KMS-11 (cell line): ENCODE results near the gene PRUNE2.

ENCODE experiments used
- H2AFZ ChIP-seq: fragments of 200-600 bp; sonication (generic); 2 replicates; pipeline ENCODE4 v1.6.1; 2016; ENCODE audit warnings: antibody characterized with exemption, mixed run types, low read depth
- H3K27ac ChIP-seq: fragments of 200-600 bp; sonication (generic); 2 replicates; pipeline ENCODE4 v1.6.1; 2016; ENCODE audit warnings: mild to moderate bottlenecking, mixed run types
- H3K27me3 ChIP-seq: fragments of 200-600 bp; sonication (generic); 2 replicates; pipeline ENCODE4 v1.6.1; 2017; ENCODE audit warnings: mild to moderate bottlenecking, low read depth, mixed run types, moderate library complexity; ENCODE audit not compliant: insufficient read depth
- H3K36me3 ChIP-seq: fragments of 200-600 bp; sonication (generic); 2 replicates; pipeline ENCODE4 v1.6.1; 2017; ENCODE audit warnings: mild to moderate bottlenecking, mixed run types; ENCODE audit not compliant: insufficient read depth
- H3K4me1 ChIP-seq: fragments of 200-600 bp; sonication (generic); 2 replicates; pipeline ENCODE4 v1.6.1; 2016; ENCODE audit warnings: mild to moderate bottlenecking, low read depth, mixed run types; ENCODE audit not compliant: poor library complexity, severe bottlenecking
- H3K4me2 ChIP-seq: fragments of 200-600 bp; sonication (generic); 2 replicates; pipeline ENCODE4 v1.7.0; 2016; ENCODE audit warnings: mild to moderate bottlenecking, mixed run types
- H3K4me3 ChIP-seq: fragments of 200-600 bp; sonication (generic); IDR thresholded peaks from 2 replicates; pipeline ENCODE4 v1.6.1; 2017; ENCODE audit warnings: low read depth, low read length, mixed read lengths; ENCODE audit not compliant: insufficient read depth
- H3K79me2 ChIP-seq: fragments of 200-600 bp; sonication (generic); 2 replicates; pipeline ENCODE4 v1.6.1; 2016; ENCODE audit warnings: low read depth, mixed run types; ENCODE audit not compliant: insufficient read depth
- H3K9ac ChIP-seq: fragments of 200-600 bp; sonication (generic); 2 replicates; pipeline ENCODE4 v1.6.1; 2016; ENCODE audit warnings: mild to moderate bottlenecking, mixed run types
- H4K20me1 ChIP-seq: fragments of 200-600 bp; sonication (generic); 2 replicates; pipeline ENCODE4 v1.6.1; 2016; ENCODE audit warnings: mild to moderate bottlenecking, mixed run types; ENCODE audit not compliant: insufficient read depth
- TF ChIP-seq, protein P1 (sequence below): fragments of 200-600 bp; sonication (generic); conservative IDR thresholded peaks from 2 replicates; pipeline ENCODE4 v1.6.1; 2017; ENCODE audit warnings: low read depth, mild to moderate bottlenecking, antibody characterized with exemption, low read length, moderate library complexity, mixed read lengths

Gene PRUNE2

DNA sequence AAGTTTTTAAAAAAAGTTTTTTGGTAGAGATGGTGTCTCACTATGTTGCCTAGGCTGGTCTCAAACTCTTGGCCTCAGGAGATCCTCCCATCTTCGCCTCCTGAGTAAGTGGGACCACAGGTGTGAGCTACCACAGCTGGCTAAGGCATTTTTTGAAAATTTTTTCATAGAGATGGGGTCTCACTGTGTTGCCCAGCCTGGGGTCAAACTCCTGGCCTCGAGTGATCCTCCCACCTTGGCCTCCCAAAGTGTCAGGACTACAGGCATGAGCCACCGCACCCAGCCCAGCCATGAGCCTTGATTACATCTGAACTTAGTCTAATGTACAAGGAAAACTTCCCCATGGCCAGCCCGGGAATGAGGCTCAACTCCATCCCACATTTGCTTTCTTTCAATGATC, 219.2 kb downstream of the PRUNE2 start:
- no peak overlapping the region for H3K27ac ChIP-seq
- no peak overlapping the region for H3K4me3 ChIP-seq
- no peaks in the 10 kb centered on the region for H3K79me2 ChIP-seq
- no peaks in the 10 kb centered on the region for H4K20me1 ChIP-seq
- H2AFZ ChIP-seq = no peak overlapping the region
- H3K36me3 ChIP-seq = no peaks in the 10 kb centered on the region
- H3K4me2 ChIP-seq = no peak overlapping the region
- no peaks in the 10 kb centered on the region for H3K4me1 ChIP-seq
- TF ChIP-seq, protein P1, sequence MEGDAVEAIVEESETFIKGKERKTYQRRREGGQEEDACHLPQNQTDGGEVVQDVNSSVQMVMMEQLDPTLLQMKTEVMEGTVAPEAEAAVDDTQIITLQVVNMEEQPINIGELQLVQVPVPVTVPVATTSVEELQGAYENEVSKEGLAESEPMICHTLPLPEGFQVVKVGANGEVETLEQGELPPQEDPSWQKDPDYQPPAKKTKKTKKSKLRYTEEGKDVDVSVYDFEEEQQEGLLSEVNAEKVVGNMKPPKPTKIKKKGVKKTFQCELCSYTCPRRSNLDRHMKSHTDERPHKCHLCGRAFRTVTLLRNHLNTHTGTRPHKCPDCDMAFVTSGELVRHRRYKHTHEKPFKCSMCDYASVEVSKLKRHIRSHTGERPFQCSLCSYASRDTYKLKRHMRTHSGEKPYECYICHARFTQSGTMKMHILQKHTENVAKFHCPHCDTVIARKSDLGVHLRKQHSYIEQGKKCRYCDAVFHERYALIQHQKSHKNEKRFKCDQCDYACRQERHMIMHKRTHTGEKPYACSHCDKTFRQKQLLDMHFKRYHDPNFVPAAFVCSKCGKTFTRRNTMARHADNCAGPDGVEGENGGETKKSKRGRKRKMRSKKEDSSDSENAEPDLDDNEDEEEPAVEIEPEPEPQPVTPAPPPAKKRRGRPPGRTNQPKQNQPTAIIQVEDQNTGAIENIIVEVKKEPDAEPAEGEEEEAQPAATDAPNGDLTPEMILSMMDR = no peak
- no peaks in the 10 kb centered on the region for H3K27me3 ChIP-seq
- H3K9ac ChIP-seq = no peak overlapping the region

DNA sequence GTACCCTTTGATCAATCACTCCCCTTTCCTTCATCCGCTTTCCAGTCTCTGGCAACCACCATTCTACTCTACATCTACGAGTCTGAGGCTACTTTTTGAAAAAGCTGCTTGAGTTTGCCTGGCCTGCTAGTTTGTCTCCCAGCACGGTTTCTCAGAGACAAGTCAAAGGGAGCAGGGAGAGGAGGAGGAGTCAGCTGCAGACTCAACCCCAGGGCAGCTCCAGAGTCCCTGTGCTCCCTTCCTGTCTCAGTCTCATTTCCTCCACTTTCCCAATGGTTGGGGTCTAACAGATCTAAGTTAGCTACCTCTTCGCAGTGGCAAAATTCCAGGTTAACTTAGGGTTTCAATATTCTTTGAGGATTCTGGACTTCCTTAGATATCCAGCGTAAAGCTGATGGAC, 221.7 kb downstream of the PRUNE2 start:
- Histone ChIP-seq H3K4me1 (peaks cover 13% of the 10 kb centered on the region), H2AFZ (no peak overlapping the region), H3K4me2 (no peak overlapping the region), H3K79me2 (no peaks in the 10 kb centered on the region), H3K9ac (no peak overlapping the region), H4K20me1 (no peaks in the 10 kb centered on the region), H3K27ac (no peak overlapping the region), H3K36me3 (no peaks in the 10 kb centered on the region), H3K4me3 (no peak overlapping the region), H3K27me3 (no peaks in the 10 kb centered on the region)
- TF ChIP-seq, protein P1 = no peak

DNA sequence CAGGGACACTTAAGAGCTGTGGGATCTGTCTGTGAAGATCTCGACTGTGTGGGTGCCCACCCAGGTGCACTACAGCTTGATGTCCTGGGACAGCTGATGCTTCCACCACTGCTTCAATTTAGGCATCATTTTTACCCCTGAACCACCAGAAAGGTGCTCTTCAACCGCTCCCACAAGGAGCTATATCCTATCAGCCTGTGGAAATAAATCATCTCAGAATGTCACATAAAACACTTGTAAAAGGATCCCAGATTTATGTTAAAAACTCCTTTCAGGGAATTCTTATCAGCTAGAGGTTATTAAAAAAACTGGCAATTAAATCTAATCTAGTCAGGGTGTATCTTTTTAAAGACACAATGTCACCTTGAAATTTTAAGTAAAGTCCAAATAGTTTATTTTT, 224.4 kb downstream of the PRUNE2 start:
- Histone ChIP-seq H2AFZ (peak overlapping the region; percentile 42), H3K36me3 (no peaks in the 10 kb centered on the region), H3K27ac (no peak overlapping the region), H4K20me1 (no peaks in the 10 kb centered on the region), H3K4me3 (no peak overlapping the region), H3K79me2 (no peaks in the 10 kb centered on the region), H3K4me2 (peak overlapping the region; percentile 40), H3K27me3 (no peaks in the 10 kb centered on the region), H3K4me1 (peaks cover 13% of the 10 kb centered on the region), H3K9ac (no peak overlapping the region)
- TF ChIP-seq, protein P1 = no peak

DNA sequence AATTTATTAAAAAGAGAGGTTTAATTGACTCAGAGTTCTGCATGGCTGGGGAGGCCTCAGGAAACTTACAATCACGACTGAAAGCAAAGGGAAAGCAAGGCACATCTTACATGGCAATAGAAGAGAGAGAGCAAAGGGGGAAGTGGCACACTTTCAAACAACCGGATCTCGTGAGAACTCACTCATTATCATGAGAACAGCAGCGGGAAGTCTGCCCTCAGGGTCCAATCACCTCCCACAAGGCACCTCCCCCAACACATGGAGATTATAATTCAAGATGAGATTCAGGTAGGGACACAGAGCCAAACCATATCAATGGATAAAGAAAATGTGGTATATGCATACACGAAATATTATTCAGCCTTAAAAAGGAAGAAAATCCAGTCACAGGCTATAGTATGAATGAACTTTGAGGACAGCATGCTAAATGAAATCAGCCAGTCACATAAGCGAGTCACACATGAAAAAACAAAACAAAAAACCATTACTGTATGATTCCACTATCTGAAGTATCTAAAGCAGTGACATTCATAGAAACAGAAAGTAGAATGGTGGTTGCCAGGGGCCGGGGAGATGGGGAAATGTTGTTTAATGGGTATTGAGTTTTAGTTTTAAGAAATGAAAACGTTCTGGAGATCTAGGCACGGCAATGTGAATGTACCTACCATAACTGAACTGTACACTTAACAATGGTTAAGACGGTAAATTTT, 225.0 kb downstream of the PRUNE2 start:
- no peak overlapping the region for H3K4me3 ChIP-seq
- H3K4me2 ChIP-seq = peak overlapping the region; percentile 40
- H3K4me1 ChIP-seq = peaks cover 13% of the 10 kb centered on the region
- peak overlapping the region; percentile 7; the same call in 1 of the 2 replicates for H3K27ac ChIP-seq
- H4K20me1 ChIP-seq = no peaks in the 10 kb centered on the region
- no peak overlapping the region; the same call in 1 of the 2 replicates for H3K9ac ChIP-seq
- peak overlapping the region; percentile 42 for H2AFZ ChIP-seq
- no peaks in the 10 kb centered on the region for H3K79me2 ChIP-seq
- H3K27me3 ChIP-seq = no peaks in the 10 kb centered on the region
- H3K36me3 ChIP-seq = no peaks in the 10 kb centered on the region
- TF ChIP-seq, protein P1 = no peak
